ENCODE data around the gene ADARB1.

The ADARB1 gene

DNA sequence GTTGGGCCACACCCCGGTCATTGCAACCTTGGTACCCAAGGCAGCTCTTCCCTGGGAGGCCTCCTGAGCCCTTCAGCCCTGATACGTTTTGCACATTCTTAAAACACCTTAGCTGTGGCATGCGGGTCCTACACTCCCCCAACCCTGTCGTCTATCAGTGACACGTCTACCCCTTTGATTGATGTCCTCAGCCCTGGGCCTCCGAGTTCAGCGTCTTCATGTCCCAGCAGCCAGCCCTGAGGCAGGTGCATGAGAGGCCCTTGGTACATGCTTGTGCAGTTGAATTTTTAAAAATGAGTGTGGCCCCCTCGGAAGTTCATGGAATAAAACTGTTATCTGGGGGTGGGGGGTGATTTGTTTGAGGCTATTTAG lies 38.9 kb upstream of the ADARB1 start:
- Histone ChIP-seq H3K27ac (no peak overlapping the region), H3K4me1 (peaks cover 3% of the 10 kb centered on the region)

DNA sequence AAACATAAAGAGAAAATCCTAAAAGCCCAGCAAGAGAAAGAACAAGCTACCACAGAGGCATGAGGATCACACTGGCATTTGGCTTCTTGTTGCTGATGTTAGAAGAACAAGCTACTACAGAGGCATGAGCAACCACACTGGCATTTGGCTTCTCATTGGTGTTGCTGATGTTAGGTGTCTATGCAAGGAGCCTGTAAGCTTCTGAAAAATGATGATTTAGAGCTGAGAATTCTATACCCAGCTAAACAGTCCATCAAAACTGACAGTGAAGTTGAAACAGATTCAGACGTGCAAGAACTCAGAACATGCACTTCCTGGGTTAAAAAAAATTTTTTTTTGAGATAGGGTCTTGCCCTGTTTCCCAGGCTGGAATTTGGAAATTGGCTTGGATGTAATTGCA lies 37.8 kb upstream of the ADARB1 start:
- H3K27me3 ChIP-seq (ENCODE audit: control insufficient read depth, insufficient read depth, low read length): no peaks in the 10 kb centered on the region
- H3K4me2 ChIP-seq (ENCODE audit: low read length): no peak overlapping the region
- TF ChIP-seq, protein P1, sequence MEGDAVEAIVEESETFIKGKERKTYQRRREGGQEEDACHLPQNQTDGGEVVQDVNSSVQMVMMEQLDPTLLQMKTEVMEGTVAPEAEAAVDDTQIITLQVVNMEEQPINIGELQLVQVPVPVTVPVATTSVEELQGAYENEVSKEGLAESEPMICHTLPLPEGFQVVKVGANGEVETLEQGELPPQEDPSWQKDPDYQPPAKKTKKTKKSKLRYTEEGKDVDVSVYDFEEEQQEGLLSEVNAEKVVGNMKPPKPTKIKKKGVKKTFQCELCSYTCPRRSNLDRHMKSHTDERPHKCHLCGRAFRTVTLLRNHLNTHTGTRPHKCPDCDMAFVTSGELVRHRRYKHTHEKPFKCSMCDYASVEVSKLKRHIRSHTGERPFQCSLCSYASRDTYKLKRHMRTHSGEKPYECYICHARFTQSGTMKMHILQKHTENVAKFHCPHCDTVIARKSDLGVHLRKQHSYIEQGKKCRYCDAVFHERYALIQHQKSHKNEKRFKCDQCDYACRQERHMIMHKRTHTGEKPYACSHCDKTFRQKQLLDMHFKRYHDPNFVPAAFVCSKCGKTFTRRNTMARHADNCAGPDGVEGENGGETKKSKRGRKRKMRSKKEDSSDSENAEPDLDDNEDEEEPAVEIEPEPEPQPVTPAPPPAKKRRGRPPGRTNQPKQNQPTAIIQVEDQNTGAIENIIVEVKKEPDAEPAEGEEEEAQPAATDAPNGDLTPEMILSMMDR (IDR thresholded peaks at IDR 0.05): no peak
- peaks cover 3% of the 10 kb centered on the region for H3K4me1 ChIP-seq
- H3K36me3 ChIP-seq (ENCODE audit: control insufficient read depth, insufficient read depth, low read length): no peaks in the 10 kb centered on the region
- no peak overlapping the region for H3K9ac ChIP-seq
- H3K79me2 ChIP-seq: no peaks in the 10 kb centered on the region
- H3K4me3 ChIP-seq (ENCODE audit: low read depth, low read length): no peak overlapping the region
- H2AFZ ChIP-seq: no peak overlapping the region
- H3K9me3 ChIP-seq (ENCODE audit: control insufficient read depth, low read length): no peaks in the 10 kb centered on the region
- H3K27ac ChIP-seq: no peak overlapping the region

More for the DNA sequence above, 38.9 kb upstream of the ADARB1 start:
- Histone ChIP-seq H3K4me2 (ENCODE audit: low read length) (no peak overlapping the region), H3K36me3 (ENCODE audit: control insufficient read depth, insufficient read depth, low read length) (no peaks in the 10 kb centered on the region), H2AFZ (no peak overlapping the region), H3K9ac (no peak overlapping the region), H3K79me2 (no peaks in the 10 kb centered on the region), H3K9me3 (ENCODE audit: control insufficient read depth, low read length) (no peaks in the 10 kb centered on the region), H3K27me3 (ENCODE audit: control insufficient read depth, insufficient read depth, low read length) (no peaks in the 10 kb centered on the region), H3K4me3 (ENCODE audit: low read depth, low read length) (no peak overlapping the region)
- TF ChIP-seq, protein P1 (IDR thresholded peaks at IDR 0.05): no peak

GRCh38 chr21:45037986-45038385 lies 36.4 kb upstream of the ADARB1 start:
- Histone ChIP-seq H3K9ac (no peak overlapping the region), H3K36me3 (ENCODE audit: control insufficient read depth, insufficient read depth, low read length) (no peaks in the 10 kb centered on the region), H3K27ac (no peak overlapping the region), H3K27me3 (ENCODE audit: control insufficient read depth, insufficient read depth, low read length) (no peaks in the 10 kb centered on the region), H3K79me2 (no peaks in the 10 kb centered on the region), H2AFZ (no peak overlapping the region), H3K4me3 (ENCODE audit: low read depth, low read length) (no peak overlapping the region), H3K9me3 (ENCODE audit: control insufficient read depth, low read length) (no peaks in the 10 kb centered on the region), H3K4me2 (ENCODE audit: low read length) (no peak overlapping the region), H3K4me1 (peaks cover 3% of the 10 kb centered on the region)
- TF ChIP-seq, protein P1 (IDR thresholded peaks at IDR 0.05): no peak

- no peaks in the 10 kb centered on the region for H3K36me3 ChIP-seq (ENCODE audit: control insufficient read depth, insufficient read depth, low read length)
- no peaks in the 10 kb centered on the region for H3K9me3 ChIP-seq (ENCODE audit: control insufficient read depth, low read length)
- H3K79me2 ChIP-seq: no peaks in the 10 kb centered on the region
- H3K9ac ChIP-seq: no peak overlapping the region
- H2AFZ ChIP-seq: no peak overlapping the region
- no peaks in the 10 kb centered on the region for H3K27me3 ChIP-seq (ENCODE audit: control insufficient read depth, insufficient read depth, low read length)
- no peak overlapping the region for H3K27ac ChIP-seq
- H3K4me2 ChIP-seq (ENCODE audit: low read length): no peak overlapping the region
- peaks cover 2% of the 10 kb centered on the region for H3K4me1 ChIP-seq
- H3K4me3 ChIP-seq (ENCODE audit: low read depth, low read length): no peak overlapping the region
- TF ChIP-seq, protein P1 (IDR thresholded peaks at IDR 0.05): no peak
Measured at GRCh38 chr21:45039317-45040156, 34.8 kb upstream of the ADARB1 start.
